Calu3 (cell line): ENCODE results near the gene ATP8A2. TPM values are rescaled to one million over a fixed set of nuclear protein-coding genes. Genes with fewer than 3 reads are reported as not detected.

ENCODE experiments used
- BruUV-seq: library from RNA; stranded (reverse); fragments of 400-500 nt; replicated peaks from 2 replicates; lab custom pipeline; 2021; lab: Mats Ljungman, UMichigan
- CTCF ChIA-PET: fragments of 300-600 bp; sonication (Branson Sonifier 250); formaldehyde crosslinking; loops from one replicate; lab custom pipeline; 2022; ENCODE audit warnings: antibody characterized with exemption; lab: Charles Lee
- DNase-seq: peaks from one replicate; pipeline ENCODE4 v3.0.0; 2022
- H3K27ac Mint-ChIP-seq: one replicate; pipeline ENCODE4 v1.8.0; 2022; ENCODE audit warnings: mixed read lengths; ENCODE audit not compliant: unreplicated experiment
- H3K27me3 Mint-ChIP-seq: one replicate; pipeline ENCODE4 v1.8.0; 2022; ENCODE audit warnings: mixed read lengths; ENCODE audit not compliant: unreplicated experiment
- H3K36me3 Mint-ChIP-seq: one replicate; pipeline ENCODE4 v1.8.0; 2022; ENCODE audit warnings: mild to moderate bottlenecking, moderate library complexity, mixed read lengths; ENCODE audit not compliant: insufficient read depth, unreplicated experiment
- H3K4me1 Mint-ChIP-seq: one replicate; pipeline ENCODE4 v1.8.0; 2022; ENCODE audit warnings: mild to moderate bottlenecking, low read depth, mixed read lengths; ENCODE audit not compliant: unreplicated experiment
- H3K4me3 Mint-ChIP-seq: one replicate; pipeline ENCODE4 v1.8.0; 2022; ENCODE audit warnings: mild to moderate bottlenecking, low read depth, moderate library complexity, mixed read lengths; ENCODE audit not compliant: unreplicated experiment
- H3K9me3 Mint-ChIP-seq: one replicate; pipeline ENCODE4 v1.8.0; 2022; ENCODE audit warnings: low read depth, mixed read lengths; ENCODE audit not compliant: unreplicated experiment
- CTCF ChIP-seq: fragments of 200-600 bp; IDR thresholded peaks from one replicate; pipeline ENCODE4 v1.8.0; 2022; ENCODE audit warnings: antibody characterized with exemption; ENCODE audit not compliant: unreplicated experiment
- intact Hi-C: fragments of 100-400 bp; cut with micrococcal nuclease; formaldehyde crosslinking; loops from one replicate; pipeline ENCODE4 v1.10.0; 2022; ENCODE audit not compliant: unreplicated experiment
- total RNA-seq: library from RNA; stranded (reverse); gene quantifications from 2 replicates; pipeline ENCODE4 v1.2.3, GENCODE V29; 2022

ATP8A2 gene
- total RNA-seq, 1 experiment from 2014 or later, result 0.05 TPM

GRCh38 chr13:25764378-25764777 is 392.6 kb downstream of the ATP8A2 start:
- peaks cover 32% of the 10 kb centered on the region for H3K27me3 Mint-ChIP-seq
- CTCF ChIA-PET, result interaction anchor here (0.7 kb wide), 1 partner anchor 406 kb away, joined by 3 read pairs; no protein-coding TSS in a partner anchor
- H3K27ac Mint-ChIP-seq, result no peak overlapping the region
- no peak overlapping the region for H3K4me3 Mint-ChIP-seq
- BruUV-seq, result no TSS peak
- intact Hi-C loops, result no loop called here
- H3K9me3 Mint-ChIP-seq, result no peaks in the 10 kb centered on the region
- DNase-seq, result no peak
- H3K4me1 Mint-ChIP-seq, result no peaks in the 10 kb centered on the region
- TF ChIP-seq CTCF, result no peak
- no peaks in the 10 kb centered on the region for H3K36me3 Mint-ChIP-seq

- no peaks in the 10 kb centered on the region for H3K36me3 Mint-ChIP-seq
- no peaks in the 10 kb centered on the region for H3K4me1 Mint-ChIP-seq
- H3K27ac Mint-ChIP-seq, result no peak overlapping the region
- H3K9me3 Mint-ChIP-seq, result no peaks in the 10 kb centered on the region
- CTCF ChIA-PET, result no interaction called here
- no peak for TF ChIP-seq CTCF
- BruUV-seq, result no TSS peak
- intact Hi-C loops, result no loop called here
- H3K4me3 Mint-ChIP-seq, result no peak overlapping the region
- DNase-seq, result no peak
- peaks cover 34% of the 10 kb centered on the region for H3K27me3 Mint-ChIP-seq
Measured at GRCh38 chr13:25765266-25765665, 393.5 kb downstream of the ATP8A2 start.

- no peak for DNase-seq
- Mint-ChIP-seq H3K4me3 (no peak overlapping the region), H3K9me3 (no peaks in the 10 kb centered on the region), H3K27me3 (peaks cover 46% of the 10 kb centered on the region), H3K36me3 (no peaks in the 10 kb centered on the region), H3K27ac (no peak overlapping the region), H3K4me1 (no peaks in the 10 kb centered on the region)
- intact Hi-C loops, result no loop called here
- CTCF ChIA-PET, result no interaction called here
- no TSS peak for BruUV-seq
- TF ChIP-seq CTCF, result no peak
Measured at GRCh38 chr13:25766576-25766975, 394.8 kb downstream of the ATP8A2 start.

- no TSS peak for BruUV-seq
- no peak for DNase-seq
- CTCF ChIA-PET, result no interaction called here
- no peak overlapping the region for H3K27ac Mint-ChIP-seq
- no peak for TF ChIP-seq CTCF
- intact Hi-C loops, result no loop called here
- no peaks in the 10 kb centered on the region for H3K4me1 Mint-ChIP-seq
- H3K36me3 Mint-ChIP-seq, result no peaks in the 10 kb centered on the region
- no peak overlapping the region for H3K4me3 Mint-ChIP-seq
- H3K27me3 Mint-ChIP-seq, result peaks cover 46% of the 10 kb centered on the region
- no peaks in the 10 kb centered on the region for H3K9me3 Mint-ChIP-seq
Measured at GRCh38 chr13:25766991-25767390, 395.2 kb downstream of the ATP8A2 start.
